Ishikawa (cell line): Measurements from ENCODE around the gene DECR2.
A peak's percentile ranks its signal among the peaks of the same experiment; 100 is the strongest.

Experiments used
- CEBPB ChIP-seq: IDR thresholded peaks from 2 replicates; pipeline ENCODE4 v1.6.1; 2012
- CREB1 ChIP-seq: IDR thresholded peaks from 2 replicates; pipeline ENCODE4 v1.6.1; 2012; ENCODE audit warnings: low read depth
- EGR1 ChIP-seq: IDR thresholded peaks from 2 replicates; pipeline ENCODE4 v1.6.1; 2012
- EP300 ChIP-seq: IDR thresholded peaks from 2 replicates; pipeline ENCODE4 v1.6.1; 2012; ENCODE audit warnings: borderline replicate concordance
- FOXM1 ChIP-seq: IDR thresholded peaks from 2 replicates; pipeline ENCODE4 v1.6.1; 2012; ENCODE audit warnings: low read depth, borderline replicate concordance
- NFIC ChIP-seq: IDR thresholded peaks from 2 replicates; pipeline ENCODE4 v1.6.1; 2012
- RAD21 ChIP-seq: IDR thresholded peaks from 2 replicates; pipeline ENCODE4 v1.6.1; 2012; ENCODE audit warnings: low read depth
- TAF1 ChIP-seq: IDR thresholded peaks from 2 replicates; pipeline ENCODE4 v1.6.1; 2012; ENCODE audit warnings: low read depth, mild to moderate bottlenecking
- TCF12 ChIP-seq: IDR thresholded peaks from 2 replicates; pipeline ENCODE4 v1.6.1; 2012; ENCODE audit warnings: low read depth
- TEAD4 ChIP-seq: IDR thresholded peaks from 2 replicates; pipeline ENCODE4 v1.6.1; 2012
- YY1 ChIP-seq: IDR thresholded peaks from 2 replicates; pipeline ENCODE4 v1.6.1; 2012; ENCODE audit warnings: low read depth
- ZBTB7A ChIP-seq: IDR thresholded peaks from 2 replicates; pipeline ENCODE4 v1.6.1; 2012; ENCODE audit warnings: low read depth
- TF ChIP-seq, protein P1 (sequence below): IDR thresholded peaks from 2 replicates; pipeline ENCODE4 v1.6.1; 2012
- TF ChIP-seq, protein P2 (sequence below): IDR thresholded peaks from 2 replicates; pipeline ENCODE4 v1.6.1; 2012
- TF ChIP-seq, protein P3 (sequence below): IDR thresholded peaks from 2 replicates; pipeline ENCODE4 v1.6.1; 2012; ENCODE audit warnings: low read depth, mild to moderate bottlenecking

The DECR2 gene

DNA sequence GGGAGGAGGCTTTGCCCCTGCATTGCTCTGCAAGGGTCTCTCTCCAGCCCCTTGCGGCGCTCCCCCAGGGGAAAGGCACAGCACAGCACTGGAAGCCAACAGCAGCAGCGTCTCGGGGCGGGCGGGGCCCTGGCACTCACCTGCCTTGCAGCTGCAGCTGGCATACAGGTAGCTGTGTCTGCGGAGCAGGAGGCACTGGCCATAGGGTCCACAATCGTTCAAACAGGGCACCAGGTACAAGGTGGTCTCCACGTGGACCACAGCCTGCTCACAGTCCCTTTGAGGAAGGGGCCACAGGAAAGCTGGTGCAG lies 27.1 kb upstream of the DECR2 start:
- no peak for TF ChIP-seq FOXM1
- TF ChIP-seq TCF12, result no peak

DNA sequence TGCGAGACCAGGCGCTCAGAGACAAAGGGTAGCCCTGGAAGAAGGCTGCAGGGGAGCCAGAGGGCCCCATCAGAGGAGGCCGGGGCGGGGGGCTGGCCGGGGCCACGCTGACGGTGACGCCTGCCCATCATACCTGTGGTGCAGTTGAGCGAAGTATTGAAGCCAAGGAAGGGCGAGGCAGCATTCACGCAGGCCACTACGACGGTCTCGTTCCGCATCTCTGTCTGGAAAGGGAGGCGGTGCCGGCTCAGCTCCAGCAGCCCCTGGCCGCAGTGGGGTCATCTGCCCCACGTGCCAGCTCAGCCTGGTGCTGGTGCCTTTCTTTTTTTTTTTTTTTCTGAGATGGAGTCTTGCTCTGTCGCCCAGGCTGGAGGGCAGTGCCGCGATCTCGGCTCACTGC lies 26.5 kb upstream of the DECR2 start:
- TF ChIP-seq, protein P1, sequence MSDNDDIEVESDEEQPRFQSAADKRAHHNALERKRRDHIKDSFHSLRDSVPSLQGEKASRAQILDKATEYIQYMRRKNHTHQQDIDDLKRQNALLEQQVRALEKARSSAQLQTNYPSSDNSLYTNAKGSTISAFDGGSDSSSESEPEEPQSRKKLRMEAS, result no peak
- no peak for TF ChIP-seq CEBPB
- no peak for TF ChIP-seq TAF1

DNA sequence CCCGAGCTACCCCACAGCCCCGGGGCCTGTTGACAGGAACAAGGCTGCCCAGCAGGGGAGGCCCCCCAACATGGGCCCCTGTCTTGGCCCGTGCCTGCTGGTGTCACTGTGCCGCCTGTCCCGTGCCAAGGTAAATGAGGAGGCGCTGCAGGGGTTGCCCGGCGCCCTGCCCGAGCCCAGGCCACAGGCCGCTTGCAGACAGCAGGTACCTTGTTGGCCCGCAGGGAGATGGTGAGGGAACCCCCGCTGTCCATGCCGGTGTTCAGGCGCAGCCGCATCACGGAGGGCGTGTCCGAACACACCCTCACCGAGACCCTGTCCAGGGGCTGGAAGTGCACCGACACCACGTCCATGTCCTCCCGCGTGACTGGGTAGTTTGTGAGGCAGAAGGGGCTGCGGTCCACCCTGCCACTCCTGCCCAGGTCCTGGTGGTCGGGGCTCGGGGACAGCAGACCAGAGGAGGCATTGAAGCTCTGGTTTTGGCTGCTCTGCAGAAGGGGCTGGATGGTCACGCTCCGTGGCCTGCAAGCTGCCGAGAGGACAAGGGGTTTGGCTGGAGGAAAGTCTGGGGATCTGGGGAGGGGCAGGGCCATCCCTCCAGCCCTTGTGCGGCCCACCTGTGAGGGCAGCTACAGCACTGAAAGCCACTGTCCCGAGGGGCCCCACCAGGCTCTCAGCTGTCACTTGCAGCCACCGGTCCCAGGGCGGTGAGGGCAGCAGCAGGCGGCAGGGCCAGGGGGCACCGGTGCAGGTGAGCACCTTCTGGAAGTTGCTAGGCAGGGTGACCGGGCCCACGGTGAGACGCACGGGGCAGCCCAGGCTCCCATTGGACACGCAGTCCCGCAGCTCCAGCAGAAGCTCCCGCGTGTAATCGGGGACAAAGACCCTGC lies 25.5 kb upstream of the DECR2 start:
- TF ChIP-seq TAF1 (no peak), EGR1 (no peak)

DNA sequence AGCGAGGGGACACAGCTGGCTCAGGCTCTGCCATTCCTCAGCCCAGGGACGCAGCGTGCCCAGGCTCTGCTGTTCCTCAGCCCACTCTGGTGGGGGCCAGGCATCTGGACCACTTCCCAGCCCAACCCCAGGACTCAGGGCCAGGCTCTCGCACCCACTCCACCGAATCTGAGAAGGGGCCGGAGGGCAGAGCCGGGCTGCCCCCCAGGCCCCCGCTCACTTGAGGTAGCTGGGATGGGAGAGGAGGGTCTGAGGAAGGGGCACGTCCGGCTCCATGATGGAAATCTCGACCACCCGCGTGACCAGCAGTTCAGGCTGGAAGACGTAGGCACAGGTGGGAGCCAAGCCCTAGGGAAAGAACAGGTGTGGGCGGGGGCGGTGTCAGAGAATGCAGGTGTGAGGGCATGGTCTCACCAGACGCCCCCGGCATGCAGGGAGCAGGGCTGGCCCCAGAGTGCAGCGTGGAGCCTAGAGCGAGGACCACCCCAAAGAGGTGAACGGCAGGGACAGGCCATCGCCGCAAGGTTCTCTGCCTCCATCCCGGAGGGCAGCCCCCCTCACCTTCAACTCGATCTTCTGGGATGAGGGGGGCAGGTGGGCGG lies 24.8 kb upstream of the DECR2 start:
- TF ChIP-seq FOXM1 (no peak), RAD21 (no peak), EGR1 (no peak), EP300 (no peak), YY1 (no peak), CEBPB (no peak), NFIC (no peak), TAF1 (no peak), ZBTB7A (no peak), TCF12 (no peak), TEAD4 (no peak), CREB1 (no peak)
- TF ChIP-seq, protein P2, sequence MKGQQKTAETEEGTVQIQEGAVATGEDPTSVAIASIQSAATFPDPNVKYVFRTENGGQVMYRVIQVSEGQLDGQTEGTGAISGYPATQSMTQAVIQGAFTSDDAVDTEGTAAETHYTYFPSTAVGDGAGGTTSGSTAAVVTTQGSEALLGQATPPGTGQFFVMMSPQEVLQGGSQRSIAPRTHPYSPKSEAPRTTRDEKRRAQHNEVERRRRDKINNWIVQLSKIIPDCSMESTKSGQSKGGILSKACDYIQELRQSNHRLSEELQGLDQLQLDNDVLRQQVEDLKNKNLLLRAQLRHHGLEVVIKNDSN, result no peak
- TF ChIP-seq, protein P3, sequence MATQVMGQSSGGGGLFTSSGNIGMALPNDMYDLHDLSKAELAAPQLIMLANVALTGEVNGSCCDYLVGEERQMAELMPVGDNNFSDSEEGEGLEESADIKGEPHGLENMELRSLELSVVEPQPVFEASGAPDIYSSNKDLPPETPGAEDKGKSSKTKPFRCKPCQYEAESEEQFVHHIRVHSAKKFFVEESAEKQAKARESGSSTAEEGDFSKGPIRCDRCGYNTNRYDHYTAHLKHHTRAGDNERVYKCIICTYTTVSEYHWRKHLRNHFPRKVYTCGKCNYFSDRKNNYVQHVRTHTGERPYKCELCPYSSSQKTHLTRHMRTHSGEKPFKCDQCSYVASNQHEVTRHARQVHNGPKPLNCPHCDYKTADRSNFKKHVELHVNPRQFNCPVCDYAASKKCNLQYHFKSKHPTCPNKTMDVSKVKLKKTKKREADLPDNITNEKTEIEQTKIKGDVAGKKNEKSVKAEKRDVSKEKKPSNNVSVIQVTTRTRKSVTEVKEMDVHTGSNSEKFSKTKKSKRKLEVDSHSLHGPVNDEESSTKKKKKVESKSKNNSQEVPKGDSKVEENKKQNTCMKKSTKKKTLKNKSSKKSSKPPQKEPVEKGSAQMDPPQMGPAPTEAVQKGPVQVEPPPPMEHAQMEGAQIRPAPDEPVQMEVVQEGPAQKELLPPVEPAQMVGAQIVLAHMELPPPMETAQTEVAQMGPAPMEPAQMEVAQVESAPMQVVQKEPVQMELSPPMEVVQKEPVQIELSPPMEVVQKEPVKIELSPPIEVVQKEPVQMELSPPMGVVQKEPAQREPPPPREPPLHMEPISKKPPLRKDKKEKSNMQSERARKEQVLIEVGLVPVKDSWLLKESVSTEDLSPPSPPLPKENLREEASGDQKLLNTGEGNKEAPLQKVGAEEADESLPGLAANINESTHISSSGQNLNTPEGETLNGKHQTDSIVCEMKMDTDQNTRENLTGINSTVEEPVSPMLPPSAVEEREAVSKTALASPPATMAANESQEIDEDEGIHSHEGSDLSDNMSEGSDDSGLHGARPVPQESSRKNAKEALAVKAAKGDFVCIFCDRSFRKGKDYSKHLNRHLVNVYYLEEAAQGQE, result no peak
- TF ChIP-seq, protein P1, result no peak

DNA sequence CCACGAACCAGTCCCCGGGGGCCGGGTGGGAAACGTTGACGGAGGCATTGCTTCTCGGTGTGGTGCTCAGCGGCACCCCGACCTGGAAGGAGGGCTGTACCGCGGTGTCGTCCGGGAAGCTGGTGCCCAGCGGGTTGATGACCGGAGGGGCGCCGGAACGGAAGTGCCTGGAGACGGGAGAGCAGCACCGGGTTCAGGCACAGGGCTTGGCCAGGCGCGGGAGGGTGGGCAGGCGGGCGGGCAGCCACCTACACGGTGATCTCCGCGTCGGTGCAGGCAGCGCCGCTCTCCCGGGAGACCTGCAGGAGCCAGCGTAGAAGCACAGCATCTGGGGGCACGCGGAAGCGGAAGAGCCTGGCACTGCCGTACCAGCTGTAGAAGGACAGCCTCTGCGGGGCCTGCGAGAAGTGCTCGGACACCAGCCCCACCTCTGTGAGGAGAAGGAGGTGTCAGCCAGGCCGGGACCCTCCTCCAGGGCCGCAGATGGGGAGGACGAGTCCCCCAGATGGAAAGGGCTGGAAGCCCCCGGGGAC lies 24.2 kb upstream of the DECR2 start:
- TF ChIP-seq, protein P3, result no peak
- TF ChIP-seq RAD21 (no peak), FOXM1 (no peak), TCF12 (no peak), EP300 (no peak), EGR1 (no peak), ZBTB7A (no peak), CEBPB (no peak), CREB1 (no peak), YY1 (no peak), TEAD4 (no peak), TAF1 (no peak), NFIC (no peak)
- TF ChIP-seq, protein P2, result no peak
- TF ChIP-seq, protein P1, result no peak

DNA sequence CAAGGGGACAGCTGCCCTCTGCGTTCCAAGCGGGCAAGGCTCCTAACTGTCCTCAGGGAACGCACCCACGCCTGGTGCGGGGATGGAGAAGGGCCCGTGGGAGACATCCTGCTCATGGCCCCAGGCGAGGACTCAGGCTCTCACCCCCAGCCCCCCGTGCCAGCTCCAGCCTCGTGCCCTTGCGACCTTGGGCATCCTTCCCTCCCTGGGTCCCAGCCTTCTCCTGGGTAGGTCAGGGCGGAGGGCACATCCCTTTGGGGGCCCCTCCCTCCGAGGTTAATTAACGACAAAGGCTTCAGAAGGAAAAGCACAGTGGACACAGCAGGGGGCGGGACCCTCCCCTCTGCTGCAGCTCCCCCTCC lies 22.9 kb upstream of the DECR2 start:
- TF ChIP-seq EP300 (no peak), YY1 (no peak), NFIC (no peak), EGR1 (no peak), RAD21 (no peak), ZBTB7A (peak; percentile 98), TEAD4 (no peak), CEBPB (no peak)
- TF ChIP-seq, protein P3, result no peak
